ENCODE results near the gene ANKRD33B.
"Not testable (repeated sequence)": the region's sequence is repeated elsewhere in the genome, so short reads cannot be mapped to it uniquely, and the experiment has no call there.

ANKRD33B gene

DNA sequence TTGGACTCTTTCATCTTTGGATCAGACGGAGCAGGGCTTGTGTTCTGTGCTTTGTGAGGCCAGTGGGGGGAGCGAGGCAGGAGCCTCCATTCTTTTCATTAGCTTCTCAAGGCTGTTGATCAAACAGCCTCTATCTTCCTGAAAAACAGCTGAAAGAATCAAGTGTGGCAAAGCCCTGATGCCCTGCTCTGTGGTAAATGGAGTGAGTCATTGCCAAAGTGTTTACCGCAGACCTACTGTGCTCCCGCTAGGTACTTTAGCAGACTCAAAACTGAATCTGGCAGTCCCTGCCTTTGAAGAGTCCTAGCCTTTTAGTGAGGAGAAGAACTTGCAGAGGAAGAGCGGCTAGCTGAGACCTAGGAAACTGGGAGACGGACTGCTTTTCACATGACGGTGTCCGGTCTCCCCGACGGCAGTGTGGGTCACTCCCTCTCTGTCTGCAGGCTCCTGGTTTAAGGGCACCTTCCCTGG, 3.3 kb downstream of the ANKRD33B start:
- Histone ChIP-seq H3K9ac (peak overlapping the region; percentile 48 to 98 (median 87); a peak in 19 of 22 replicates), H3K4me2 (peak overlapping the region; percentile 91 to 100 (median 98)), H3K4me3 (peak overlapping the region in 8 of 10 experiments; percentile 77 to 94 (median 86); a peak in 16 of 20 replicates), H3K36me3 (peaks cover 0 to 26% (median 1%) of the 10 kb centered on the region in 11 experiments; a peak in 12 of 22 replicates), H4K20me1 (peaks cover 0 to 78% (median 44%) of the 10 kb centered on the region in 11 experiments; a peak in 18 of 22 replicates), H3K4me1 (peaks cover 46 to 66% (median 58%) of the 10 kb centered on the region in 10 experiments), H3K27ac (peak overlapping the region; percentile 12 to 99 (median 68); a peak in 20 of 22 replicates), H3K27me3 (peaks cover 0 to 44% (median 0%) of the 10 kb centered on the region in 11 experiments; a peak in 7 of 22 replicates), H3K9me3 (replicated peaks in 1 of 11) (no peaks in the 10 kb centered on the region)
- no peak for TF ChIP-seq Cebpa-rat (IDR thresholded peaks at IDR 0.05)

DNA sequence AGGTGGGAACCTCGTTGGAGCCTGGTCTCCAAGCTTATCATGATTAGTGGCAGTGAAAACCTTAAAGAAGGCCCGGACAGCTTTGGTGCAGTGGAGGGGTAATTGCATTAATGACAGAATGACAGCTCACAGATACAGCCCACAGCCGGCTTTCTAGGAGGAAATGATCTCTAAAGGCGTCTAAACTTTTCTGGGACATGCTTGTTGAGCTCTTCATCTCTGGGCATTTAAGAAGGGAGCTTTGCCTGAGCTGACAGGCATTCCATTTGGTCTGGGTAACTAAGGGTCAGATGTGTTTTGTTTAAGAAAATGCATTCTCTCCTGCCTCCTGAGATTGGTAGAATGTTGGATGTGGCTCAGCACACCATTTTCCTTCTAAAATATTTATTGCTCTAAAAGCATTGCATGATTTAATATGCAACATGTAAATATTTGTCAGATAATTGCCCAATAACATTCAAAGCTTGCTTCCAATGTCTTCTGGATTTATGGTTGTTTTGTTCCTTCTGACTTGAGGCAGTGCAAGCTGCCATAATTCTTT, 4.0 kb downstream of the ANKRD33B start:
- H3K27me3 ChIP-seq: peaks cover 0 to 37% (median 0%) of the 10 kb centered on the region in 11 experiments; a peak in 7 of 22 replicates
- H4K20me1 ChIP-seq: peaks cover 0 to 85% (median 44%) of the 10 kb centered on the region in 11 experiments; a peak in 18 of 22 replicates
- peak overlapping the region in 5 of 10 experiments; percentile 83 to 94 (median 90); a peak in 9 of 20 replicates for H3K4me3 ChIP-seq
- H3K27ac ChIP-seq: peak overlapping the region in 6 of 11 experiments; percentile 64 to 99 (median 96); a peak in 5 of 22 replicates
- H3K9ac ChIP-seq: peak overlapping the region in 6 of 11 experiments; percentile 85 to 98 (median 94); a peak in 11 of 22 replicates
- H3K4me1 ChIP-seq: peaks cover 39 to 65% (median 53%) of the 10 kb centered on the region in 10 experiments
- H3K9me3 ChIP-seq (replicated peaks in 1 of 11): peaks cover 0 to 4% (median 0%) of the 10 kb centered on the region in 11 experiments; a peak in 1 of 22 replicates
- H3K36me3 ChIP-seq: peaks cover 0 to 33% (median 8%) of the 10 kb centered on the region in 11 experiments; a peak in 14 of 22 replicates
- peak overlapping the region; percentile 91 to 100 (median 98) for H3K4me2 ChIP-seq
- TF ChIP-seq Cebpa-rat (IDR thresholded peaks at IDR 0.05): no peak

DNA sequence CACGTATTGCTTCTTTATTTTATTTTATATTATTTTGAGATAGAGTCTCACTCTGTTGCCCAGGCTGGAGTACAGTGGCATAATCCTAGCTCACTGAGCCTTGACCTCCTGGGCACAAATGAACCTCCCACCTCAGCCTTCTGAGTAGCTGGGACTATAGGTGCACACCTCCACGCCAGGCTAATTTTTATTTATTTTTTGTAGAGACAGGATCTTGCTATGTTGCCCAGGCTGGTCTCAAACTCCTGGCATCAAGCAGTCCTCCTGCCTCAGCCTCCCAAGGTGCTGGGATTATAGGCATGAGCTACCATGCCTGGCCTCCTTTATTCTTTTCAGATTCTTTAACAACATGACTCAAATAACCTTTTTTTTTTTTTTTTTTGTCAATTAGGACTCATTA, 6.7 kb downstream of the ANKRD33B start:
- H3K9me3 ChIP-seq (replicated peaks in 1 of 11); H3K27ac ChIP-seq; H3K4me2 ChIP-seq; H3K4me3 ChIP-seq; H3K9ac ChIP-seq: not testable (repeated sequence)
- peaks cover 0 to 52% (median 19%) of the 10 kb centered on the region in 11 experiments; a peak in 14 of 22 replicates for H3K36me3 ChIP-seq
- H3K27me3 ChIP-seq: peaks cover 0 to 15% (median 0%) of the 10 kb centered on the region in 11 experiments; a peak in 5 of 22 replicates
- peaks cover 35 to 66% (median 48%) of the 10 kb centered on the region in 10 experiments for H3K4me1 ChIP-seq
- peaks cover 0 to 89% (median 35%) of the 10 kb centered on the region in 11 experiments; a peak in 17 of 22 replicates for H4K20me1 ChIP-seq

DNA sequence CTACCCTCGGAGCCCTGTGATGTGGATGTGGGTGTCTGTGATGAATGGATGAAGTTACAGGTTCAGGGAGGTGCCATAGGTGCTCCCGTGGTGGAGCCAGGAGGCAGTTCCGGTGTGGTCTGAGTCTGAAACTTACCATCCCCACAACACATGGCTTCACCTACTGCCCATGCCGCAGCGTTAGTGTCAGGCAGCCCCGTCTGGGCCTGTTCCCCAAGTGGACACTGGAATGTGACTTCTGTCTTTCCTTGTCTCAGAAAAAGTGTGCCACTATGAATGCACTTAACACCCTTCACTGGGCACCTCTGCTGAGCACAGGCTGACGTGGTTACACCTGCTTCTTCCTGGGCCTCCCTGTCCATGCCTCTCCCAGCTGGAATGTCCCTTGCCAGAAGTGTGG, 8.6 kb downstream of the ANKRD33B start:
- Histone ChIP-seq H3K4me1 (peaks cover 19 to 66% (median 44%) of the 10 kb centered on the region in 10 experiments), H3K9ac (no peak overlapping the region), H3K27ac (peak overlapping the region in 1 of 11 experiments; percentile 14; a peak in 1 of 22 replicates), H4K20me1 (peaks cover 0 to 89% (median 16%) of the 10 kb centered on the region in 11 experiments; a peak in 13 of 22 replicates), H3K36me3 (peaks cover 0 to 59% (median 19%) of the 10 kb centered on the region in 11 experiments; a peak in 14 of 22 replicates), H3K9me3 (replicated peaks in 1 of 11) (peaks cover 0 to 19% (median 7%) of the 10 kb centered on the region in 11 experiments; a peak in 10 of 22 replicates), H3K4me3 (no peak overlapping the region), H3K27me3 (peaks cover 0 to 5% (median 0%) of the 10 kb centered on the region in 11 experiments; a peak in 1 of 22 replicates), H3K4me2 (0 out of 22 replicates have a peak overlapping the region, but pooled peaks of 2 of the 11 experiments have one; percentile 3 to 15)
- no peak for TF ChIP-seq Cebpa-rat (IDR thresholded peaks at IDR 0.05)

DNA sequence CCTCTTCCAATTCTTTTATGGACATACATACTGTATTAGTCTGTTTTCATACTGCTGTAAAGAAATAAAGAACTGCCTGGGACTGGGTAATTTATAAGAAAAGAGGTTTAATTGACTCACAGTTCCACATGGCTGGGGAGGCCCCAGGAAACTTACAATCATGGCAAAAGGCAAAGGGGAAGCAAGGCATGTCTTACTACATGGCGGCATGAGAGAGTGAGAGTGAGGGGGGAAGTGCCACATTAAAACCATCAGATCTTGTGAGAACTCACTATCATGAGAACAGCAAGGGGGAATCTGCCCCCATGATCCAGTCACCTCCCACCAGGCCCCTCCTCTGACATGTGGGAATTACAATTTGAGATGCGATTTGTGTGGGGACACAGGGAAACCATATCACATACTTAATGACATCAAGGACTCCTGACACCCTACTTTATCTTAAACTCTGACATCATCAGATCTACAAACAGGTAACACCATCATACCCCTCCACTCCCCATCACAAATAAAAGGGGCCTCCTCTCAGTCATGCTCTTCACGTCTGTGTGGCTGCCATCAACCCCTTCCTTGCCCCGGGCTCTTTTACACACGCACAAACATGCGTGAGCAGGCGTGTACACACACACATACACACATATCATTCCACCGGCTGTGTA, 9.7 kb downstream of the ANKRD33B start:
- Histone ChIP-seq H3K9me3 (replicated peaks in 1 of 11) (peaks cover 0 to 19% (median 7%) of the 10 kb centered on the region in 11 experiments; a peak in 10 of 22 replicates), H3K27me3 (no peaks in the 10 kb centered on the region), H3K4me2 (peak overlapping the region in 4 of 11 experiments; percentile 1 to 38 (median 28); a peak in 6 of 22 replicates), H4K20me1 (peaks cover 0 to 89% (median 17%) of the 10 kb centered on the region in 11 experiments; a peak in 14 of 22 replicates), H3K36me3 (peaks cover 0 to 57% (median 19%) of the 10 kb centered on the region in 11 experiments; a peak in 14 of 22 replicates), H3K4me1 (peaks cover 25 to 66% (median 44%) of the 10 kb centered on the region in 10 experiments), H3K27ac (0 out of 22 replicates have a peak overlapping the region, but pooled peaks of 1 of the 11 experiments have one; percentile 5), H3K9ac (no peak overlapping the region), H3K4me3 (no peak overlapping the region)
- no peak for TF ChIP-seq Cebpa-rat (IDR thresholded peaks at IDR 0.05)

DNA sequence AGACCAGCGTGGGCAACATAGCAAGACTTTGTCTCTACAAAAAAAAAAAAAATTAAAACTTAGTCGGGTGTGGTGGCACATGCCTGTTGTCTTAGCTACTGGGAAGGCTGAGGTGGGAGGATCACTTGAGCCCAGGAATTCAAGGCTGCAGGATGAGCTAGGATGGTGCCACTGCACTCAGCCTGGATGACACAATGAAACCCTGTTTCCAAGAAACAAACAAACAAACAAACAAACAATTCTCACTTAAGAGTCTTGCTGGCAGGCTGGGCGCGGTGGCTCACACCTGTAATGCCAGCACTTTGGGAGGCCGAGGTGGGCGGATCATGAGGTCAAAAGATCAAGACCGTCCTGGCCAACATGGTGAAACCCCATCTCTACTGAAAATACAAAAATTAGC, 11.0 kb downstream of the ANKRD33B start:
- H3K4me3 ChIP-seq, H3K27ac ChIP-seq, H3K4me2 ChIP-seq, H3K9ac ChIP-seq, H3K27me3 ChIP-seq: not testable (repeated sequence)
- Histone ChIP-seq H3K9me3 (replicated peaks in 1 of 11) (peaks cover 0 to 19% (median 7%) of the 10 kb centered on the region in 11 experiments; a peak in 10 of 22 replicates), H4K20me1 (peaks cover 0 to 89% (median 14%) of the 10 kb centered on the region in 11 experiments; a peak in 15 of 22 replicates), H3K4me1 (peaks cover 38 to 66% (median 50%) of the 10 kb centered on the region in 10 experiments), H3K36me3 (peaks cover 0 to 49% (median 19%) of the 10 kb centered on the region in 11 experiments; a peak in 14 of 22 replicates)

DNA sequence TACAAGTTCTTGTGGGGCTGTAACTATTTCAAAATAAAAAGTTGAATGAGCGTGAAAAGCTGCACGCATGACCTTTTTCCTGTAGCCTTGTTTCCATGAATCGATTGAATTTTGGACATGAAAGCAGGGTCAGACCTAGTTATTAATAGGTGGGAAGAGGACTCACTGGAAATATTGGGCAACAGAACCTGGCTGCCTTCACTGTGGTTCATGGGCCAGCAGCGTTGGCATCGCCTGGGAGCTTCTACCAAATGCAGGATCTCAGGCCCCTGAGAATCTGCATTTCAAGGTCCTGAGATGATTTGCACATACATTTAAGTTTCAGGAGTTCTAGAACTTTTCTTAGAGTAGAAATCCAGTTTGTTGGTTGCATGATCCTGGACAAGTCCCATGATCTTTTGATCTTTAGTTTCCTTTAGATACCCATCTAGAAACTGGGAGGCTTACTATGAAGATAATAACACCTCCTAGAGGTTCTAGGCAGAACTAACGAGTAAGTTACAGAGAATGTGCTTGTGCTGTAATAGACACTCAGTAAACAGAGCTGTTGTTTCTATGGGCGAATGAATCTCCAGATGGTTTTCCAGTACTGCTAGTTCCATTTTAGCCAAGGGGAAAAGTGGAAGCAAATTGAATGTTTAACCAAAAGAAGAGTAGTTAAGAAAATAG, 12.4 kb downstream of the ANKRD33B start:
- H4K20me1 ChIP-seq: peaks cover 0 to 89% (median 19%) of the 10 kb centered on the region in 11 experiments; a peak in 16 of 22 replicates
- H3K4me2 ChIP-seq: peak overlapping the region in 9 of 11 experiments; percentile 14 to 70 (median 56); a peak in 13 of 22 replicates
- H3K4me3 ChIP-seq: no peak overlapping the region
- peaks cover 0 to 40% (median 19%) of the 10 kb centered on the region in 11 experiments; a peak in 14 of 22 replicates for H3K36me3 ChIP-seq
- H3K27me3 ChIP-seq: no peaks in the 10 kb centered on the region
- H3K27ac ChIP-seq: peak overlapping the region in 1 of 11 experiments; percentile 31; a peak in 1 of 22 replicates
- no peak overlapping the region for H3K9ac ChIP-seq
- peaks cover 40 to 74% (median 61%) of the 10 kb centered on the region in 10 experiments for H3K4me1 ChIP-seq
- no peak for TF ChIP-seq Cebpa-rat (IDR thresholded peaks at IDR 0.05)
- H3K9me3 ChIP-seq (replicated peaks in 1 of 11): peaks cover 0 to 19% (median 7%) of the 10 kb centered on the region in 11 experiments; a peak in 10 of 22 replicates

DNA sequence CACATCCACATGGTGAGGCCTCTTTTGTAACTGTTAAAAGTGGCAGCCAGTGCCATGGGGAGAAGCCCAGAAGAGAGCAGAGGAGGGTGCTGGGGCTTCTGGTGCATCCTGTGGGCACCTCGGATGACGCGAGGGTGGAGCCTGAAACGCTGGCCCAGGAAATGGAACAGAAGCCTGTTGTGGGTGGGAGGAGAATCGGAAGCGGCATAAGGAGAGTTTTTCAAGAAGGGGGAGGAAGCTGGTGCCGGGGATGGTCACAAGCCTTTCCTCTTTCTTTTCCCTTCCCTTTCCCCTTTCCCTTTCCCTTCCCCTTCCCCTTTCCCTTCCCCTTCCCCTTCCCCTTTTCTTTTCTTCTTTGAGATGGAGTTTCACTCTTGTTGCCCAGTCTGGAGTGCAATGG, 12.9 kb downstream of the ANKRD33B start:
- Histone ChIP-seq H4K20me1 (peaks cover 0 to 90% (median 25%) of the 10 kb centered on the region in 11 experiments; a peak in 16 of 22 replicates), H3K4me1 (peaks cover 40 to 79% (median 66%) of the 10 kb centered on the region in 10 experiments)

More for the DNA sequence above, 12.9 kb downstream of the ANKRD33B start:
- Histone ChIP-seq H3K27me3 (no peaks in the 10 kb centered on the region), H3K4me3 (no peak overlapping the region), H3K9me3 (replicated peaks in 1 of 11) (peaks cover 0 to 19% (median 7%) of the 10 kb centered on the region in 11 experiments; a peak in 10 of 22 replicates), H3K27ac (peak overlapping the region in 1 of 11 experiments; percentile 31; a peak in 1 of 22 replicates), H3K36me3 (peaks cover 0 to 35% (median 24%) of the 10 kb centered on the region in 11 experiments; a peak in 14 of 22 replicates), H3K4me2 (peak overlapping the region in 9 of 11 experiments; percentile 14 to 79 (median 57); a peak in 16 of 22 replicates), H3K9ac (no peak overlapping the region)
- TF ChIP-seq Cebpa-rat (IDR thresholded peaks at IDR 0.05): no peak
